SU-DHL-6 (cell line): ENCODE measurements around the gene TPRA1.

ENCODE experiments used
- EZH2phosphoT487 ChIP-seq: fragments of 200-600 bp; sonication (generic), shearing (Covaris generic); conservative IDR thresholded peaks from 2 replicates; pipeline ENCODE4 v1.6.1; 2018; ENCODE audit warnings: mild to moderate bottlenecking, antibody characterized with exemption, low read length, moderate library complexity, mixed read lengths
- TF ChIP-seq, protein P1 (sequence below): fragments of 200-600 bp; sonication (generic); IDR thresholded peaks from one replicate; pipeline ENCODE4 v1.5.1; 2017; ENCODE audit warnings: antibody characterized with exemption, mild to moderate bottlenecking, low read length, moderate library complexity; ENCODE audit not compliant: insufficient read depth, poor library complexity, severe bottlenecking

DNA sequence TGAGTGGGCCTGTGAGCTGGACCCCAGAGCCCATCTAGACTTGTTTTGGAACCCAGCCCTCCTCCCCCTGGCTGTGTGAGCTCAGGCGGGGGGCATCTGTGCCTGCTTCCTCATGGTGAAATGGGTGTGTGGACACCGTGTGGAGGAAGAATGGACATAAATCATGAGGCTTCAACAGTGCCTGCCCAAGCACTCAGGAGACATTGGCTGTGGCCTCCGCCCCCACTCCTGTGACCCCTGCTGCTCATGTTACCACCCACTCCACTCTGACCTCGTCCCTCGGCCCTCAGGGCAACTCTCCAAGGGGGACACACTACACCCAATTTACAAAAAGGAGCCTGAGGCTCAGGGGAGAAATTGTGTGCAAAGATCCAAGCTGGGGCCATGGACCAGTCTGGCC lies 16.6 kb downstream of the TPRA1 start:
- TF ChIP-seq, protein P1, sequence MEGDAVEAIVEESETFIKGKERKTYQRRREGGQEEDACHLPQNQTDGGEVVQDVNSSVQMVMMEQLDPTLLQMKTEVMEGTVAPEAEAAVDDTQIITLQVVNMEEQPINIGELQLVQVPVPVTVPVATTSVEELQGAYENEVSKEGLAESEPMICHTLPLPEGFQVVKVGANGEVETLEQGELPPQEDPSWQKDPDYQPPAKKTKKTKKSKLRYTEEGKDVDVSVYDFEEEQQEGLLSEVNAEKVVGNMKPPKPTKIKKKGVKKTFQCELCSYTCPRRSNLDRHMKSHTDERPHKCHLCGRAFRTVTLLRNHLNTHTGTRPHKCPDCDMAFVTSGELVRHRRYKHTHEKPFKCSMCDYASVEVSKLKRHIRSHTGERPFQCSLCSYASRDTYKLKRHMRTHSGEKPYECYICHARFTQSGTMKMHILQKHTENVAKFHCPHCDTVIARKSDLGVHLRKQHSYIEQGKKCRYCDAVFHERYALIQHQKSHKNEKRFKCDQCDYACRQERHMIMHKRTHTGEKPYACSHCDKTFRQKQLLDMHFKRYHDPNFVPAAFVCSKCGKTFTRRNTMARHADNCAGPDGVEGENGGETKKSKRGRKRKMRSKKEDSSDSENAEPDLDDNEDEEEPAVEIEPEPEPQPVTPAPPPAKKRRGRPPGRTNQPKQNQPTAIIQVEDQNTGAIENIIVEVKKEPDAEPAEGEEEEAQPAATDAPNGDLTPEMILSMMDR = no peak
- no peak for TF ChIP-seq EZH2phosphoT487
